Measurements from ENCODE around the gene ZNF335. TPM values are rescaled to one million over a fixed set of nuclear protein-coding genes. Genes with fewer than 3 reads are reported as not detected.

ZNF335 gene
- total RNA-seq, 4 donors from 2014 or later = 12.9 to 19.0 (median 15.3) TPM

DNA sequence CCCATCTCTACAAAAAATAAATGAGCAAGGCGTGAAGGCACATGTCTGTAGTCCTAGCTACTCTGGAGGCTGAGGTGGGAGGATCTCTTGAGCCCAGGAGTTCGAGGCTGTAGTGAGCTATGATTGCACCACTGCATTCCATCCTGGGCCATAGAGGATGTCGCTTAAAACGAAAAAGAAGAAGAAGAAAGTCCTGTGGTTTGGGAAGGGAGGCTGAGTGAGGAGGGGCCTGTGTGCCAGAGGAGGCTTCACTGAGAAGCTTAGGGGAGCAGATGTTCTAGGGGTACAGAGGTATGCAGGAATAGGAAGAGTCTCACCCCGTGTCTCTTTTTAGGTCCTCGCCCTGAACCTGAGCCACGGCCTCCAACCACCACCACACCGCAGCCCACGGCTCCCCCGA, 40.9 kb upstream of the ZNF335 start:
- WGBS = 62% methylated on average over 8 of the region's 10 CpGs
- H3K36me3 ChIP-seq = no peaks in the 10 kb centered on the region
- H3K27ac ChIP-seq (replicated peaks in 1 of 4) = no peak overlapping the region
- H3K9me3 ChIP-seq = no peaks in the 10 kb centered on the region
- intact Hi-C loops (cut with DNase I) = no loop called here
- TF ChIP-seq POLR2A (IDR thresholded peaks at IDR 0.05; ENCODE audit: low read depth) (no peak), CTCF (IDR thresholded peaks at IDR 0.05) (no peak), EP300 (IDR thresholded peaks at IDR 0.05) (no peak), POLR2AphosphoS5 (IDR thresholded peaks at IDR 0.05) (no peak)
- no peak for DNase-seq (ENCODE audit: extremely low spot score)
- H3K27me3 ChIP-seq = peaks cover 7 to 100% (median 53%) of the 10 kb centered on the region in 4 donors
- H3K4me3 ChIP-seq = no peak overlapping the region
- peaks cover 5 to 39% (median 26%) of the 10 kb centered on the region in 4 donors for H3K4me1 ChIP-seq

DNA sequence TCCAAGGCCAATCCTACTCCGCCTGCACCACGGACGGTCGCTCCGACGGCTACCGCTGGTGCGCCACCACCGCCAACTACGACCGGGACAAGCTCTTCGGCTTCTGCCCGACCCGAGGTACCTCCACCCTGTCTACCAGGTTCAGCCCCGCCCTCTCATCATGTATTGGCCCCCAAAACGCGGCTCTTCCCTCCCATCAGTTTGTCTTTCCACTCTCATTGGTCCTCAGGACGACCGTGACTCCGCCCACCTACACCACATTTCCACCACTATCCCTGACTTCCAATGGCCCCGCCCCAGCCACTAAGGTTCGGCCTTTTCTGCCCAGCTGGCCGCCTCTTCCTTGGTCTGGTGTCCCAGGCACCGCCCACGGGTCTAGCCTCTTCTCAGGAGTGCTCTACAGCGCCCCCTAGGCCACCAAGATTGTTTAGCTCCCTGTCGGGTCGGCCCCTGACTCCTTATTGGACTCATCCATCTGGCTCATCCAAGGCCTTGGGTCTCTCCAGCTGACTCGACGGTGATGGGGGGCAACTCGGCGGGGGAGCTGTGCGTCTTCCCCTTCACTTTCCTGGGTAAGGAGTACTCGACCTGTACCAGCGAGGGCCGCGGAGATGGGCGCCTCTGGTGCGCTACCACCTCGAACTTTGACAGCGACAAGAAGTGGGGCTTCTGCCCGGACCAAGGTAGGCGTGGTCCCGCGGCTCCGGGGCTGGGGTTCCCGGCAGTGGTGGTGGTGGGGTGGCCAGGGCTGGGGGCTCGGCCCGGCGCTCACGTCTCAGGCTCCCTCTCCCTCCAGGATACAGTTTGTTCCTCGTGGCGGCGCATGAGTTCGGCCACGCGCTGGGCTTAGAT, 39.9 kb upstream of the ZNF335 start:
- Histone ChIP-seq H3K36me3 (no peaks in the 10 kb centered on the region), H3K4me3 (no peak overlapping the region), H3K4me1 (peaks cover 5 to 39% (median 26%) of the 10 kb centered on the region in 4 donors), H3K27ac (replicated peaks in 1 of 4) (no peak overlapping the region), H3K27me3 (peaks cover 7 to 100% (median 53%) of the 10 kb centered on the region in 4 donors), H3K9me3 (no peaks in the 10 kb centered on the region)
- 8% methylated on average over 46 of the region's 57 CpGs for WGBS
- intact Hi-C loops (cut with DNase I) = no loop called here
- no peak for DNase-seq (ENCODE audit: extremely low spot score)
- no peak for TF ChIP-seq CTCF (IDR thresholded peaks at IDR 0.05)
- no peak for TF ChIP-seq EP300 (IDR thresholded peaks at IDR 0.05)
- no peak for TF ChIP-seq POLR2A (IDR thresholded peaks at IDR 0.05; ENCODE audit: low read depth)
- TF ChIP-seq POLR2AphosphoS5 (IDR thresholded peaks at IDR 0.05) = no peak

GRCh38 chr20:46010491-46011391, 38.7 kb upstream of the ZNF335 start:
- Histone ChIP-seq H3K9me3 (no peaks in the 10 kb centered on the region), H3K27ac (replicated peaks in 1 of 4) (no peak overlapping the region), H3K4me1 (peaks cover 5 to 39% (median 26%) of the 10 kb centered on the region in 4 donors), H3K27me3 (peaks cover 7 to 97% (median 49%) of the 10 kb centered on the region in 4 donors), H3K4me3 (peak overlapping the region in 2 of 4 donors; percentile 14 to 27), H3K36me3 (no peaks in the 10 kb centered on the region)
- 15% methylated on average over 47 of the region's 74 CpGs for WGBS
- intact Hi-C loops (cut with DNase I) = no loop called here
- DNase-seq (ENCODE audit: extremely low spot score) = no peak
- TF ChIP-seq CTCF (IDR thresholded peaks at IDR 0.05) (no peak), POLR2A (IDR thresholded peaks at IDR 0.05; ENCODE audit: low read depth) (no peak), POLR2AphosphoS5 (IDR thresholded peaks at IDR 0.05) (no peak), EP300 (IDR thresholded peaks at IDR 0.05) (no peak)

- H3K9me3 ChIP-seq = no peaks in the 10 kb centered on the region
- TF ChIP-seq POLR2AphosphoS5 (IDR thresholded peaks at IDR 0.05) (no peak), CTCF (IDR thresholded peaks at IDR 0.05) (no peak), POLR2A (IDR thresholded peaks at IDR 0.05; ENCODE audit: low read depth) (no peak), EP300 (IDR thresholded peaks at IDR 0.05) (no peak)
- 57% methylated on average over 11 of the region's 20 CpGs for WGBS
- H3K4me1 ChIP-seq = peaks cover 5 to 39% (median 26%) of the 10 kb centered on the region in 4 donors
- DNase-seq (ENCODE audit: extremely low spot score) = no peak
- H3K27me3 ChIP-seq = peaks cover 7 to 97% (median 48%) of the 10 kb centered on the region in 4 donors
- no peak overlapping the region for H3K27ac ChIP-seq (replicated peaks in 1 of 4)
- no peak overlapping the region for H3K4me3 ChIP-seq
- H3K36me3 ChIP-seq = no peaks in the 10 kb centered on the region
- intact Hi-C loops (cut with DNase I) = no loop called here
These were observed 37.8 kb upstream of the ZNF335 start for GRCh38 chr20:46009816-46010215.
